Effector memory CD4-positive, alpha-beta T cell (primary cell): ENCODE data around the gene ZC3H12A.
A peak's percentile ranks its signal among the peaks of the same experiment; 100 is the strongest.

Experiments
- DNase-seq, 3 donors: peaks; one replicate each; pipeline ENCODE4 v3.0.0-alpha.2; 2020
- H3K27ac ChIP-seq: 2 replicates; pipeline ENCODE4 v1.7.0; 2013; ENCODE audit warnings: mild to moderate bottlenecking, low read length, moderate library complexity; ENCODE audit not compliant: insufficient read depth, poor library complexity, severe bottlenecking
- H3K27me3 ChIP-seq: replicated peaks from 2 replicates; pipeline ENCODE4 v1.7.0; 2013; ENCODE audit warnings: mild to moderate bottlenecking, low read length; ENCODE audit not compliant: insufficient read depth, control insufficient read depth, poor library complexity, severe bottlenecking
- H3K36me3 ChIP-seq: 2 replicates; pipeline ENCODE4 v1.7.0; 2013; ENCODE audit warnings: mild to moderate bottlenecking, low read length, moderate library complexity; ENCODE audit not compliant: control insufficient read depth, insufficient read depth
- H3K4me1 ChIP-seq: 2 replicates; pipeline ENCODE4 v1.7.0; 2013; ENCODE audit warnings: low read length, mild to moderate bottlenecking; ENCODE audit not compliant: control insufficient read depth, insufficient read depth, poor library complexity, severe bottlenecking
- H3K4me3 ChIP-seq: 2 replicates; pipeline ENCODE4 v1.7.0; 2013; ENCODE audit warnings: low read length, low read depth, mild to moderate bottlenecking; ENCODE audit not compliant: insufficient read depth, poor library complexity, severe bottlenecking
- H3K9me3 ChIP-seq: 2 replicates; pipeline ENCODE4 v1.7.0; 2013; ENCODE audit warnings: mild to moderate bottlenecking, low read length, moderate library complexity; ENCODE audit not compliant: control insufficient read depth

Gene ZC3H12A

GRCh38 chr1:37477946-37478345, 3.6 kb downstream of the ZC3H12A start:
- Histone ChIP-seq H3K27me3 (no peaks in the 10 kb centered on the region), H3K27ac (peak overlapping the region; percentile 99), H3K9me3 (no peaks in the 10 kb centered on the region), H3K4me1 (peaks cover 45% of the 10 kb centered on the region), H3K4me3 (peak overlapping the region; percentile 98), H3K36me3 (peaks cover 47% of the 10 kb centered on the region)
- no peak for DNase-seq

GRCh38 chr1:37478451-37478881, 4.1 kb downstream of the ZC3H12A start:
- peak in 2 of 3 donors; percentile 54 to 57 for DNase-seq
- H3K36me3 ChIP-seq, result peaks cover 52% of the 10 kb centered on the region
- H3K4me3 ChIP-seq, result peak overlapping the region; percentile 98
- H3K27ac ChIP-seq, result peak overlapping the region; percentile 99
- no peaks in the 10 kb centered on the region for H3K27me3 ChIP-seq
- H3K4me1 ChIP-seq, result peaks cover 41% of the 10 kb centered on the region
- H3K9me3 ChIP-seq, result no peaks in the 10 kb centered on the region

GRCh38 chr1:37478890-37479254, 4.5 kb downstream of the ZC3H12A start:
- Histone ChIP-seq H3K4me1 (peaks cover 37% of the 10 kb centered on the region), H3K27ac (peak overlapping the region; percentile 99), H3K9me3 (no peaks in the 10 kb centered on the region), H3K36me3 (peaks cover 56% of the 10 kb centered on the region), H3K4me3 (peak overlapping the region; percentile 98), H3K27me3 (no peaks in the 10 kb centered on the region)
- peak in 2 of 3 donors; percentile 31 to 43 for DNase-seq

- H3K4me1 ChIP-seq, result peaks cover 34% of the 10 kb centered on the region
- peaks cover 62% of the 10 kb centered on the region for H3K36me3 ChIP-seq
- peak overlapping the region; percentile 99 for H3K27ac ChIP-seq
- peak; percentile 80 to 88 (median 86) for DNase-seq
- peak overlapping the region; percentile 98 for H3K4me3 ChIP-seq
- H3K9me3 ChIP-seq, result no peaks in the 10 kb centered on the region
- H3K27me3 ChIP-seq, result no peaks in the 10 kb centered on the region
These were observed 5.1 kb downstream of the ZC3H12A start for GRCh38 chr1:37479255-37480124.

GRCh38 chr1:37480125-37480466, 5.7 kb downstream of the ZC3H12A start:
- peak overlapping the region; percentile 99 for H3K27ac ChIP-seq
- DNase-seq, result no peak
- peaks cover 67% of the 10 kb centered on the region for H3K36me3 ChIP-seq
- H3K4me3 ChIP-seq, result peak overlapping the region; percentile 98
- H3K9me3 ChIP-seq, result no peaks in the 10 kb centered on the region
- H3K4me1 ChIP-seq, result peaks cover 34% of the 10 kb centered on the region
- no peaks in the 10 kb centered on the region for H3K27me3 ChIP-seq

- Histone ChIP-seq H3K36me3 (peaks cover 63% of the 10 kb centered on the region), H3K9me3 (no peaks in the 10 kb centered on the region), H3K4me3 (no peak overlapping the region), H3K4me1 (peaks cover 34% of the 10 kb centered on the region), H3K27ac (peak overlapping the region; percentile 99), H3K27me3 (no peaks in the 10 kb centered on the region)
- DNase-seq, result no peak
These were observed 6.4 kb downstream of the ZC3H12A start for GRCh38 chr1:37480581-37481288.

- Histone ChIP-seq H3K9me3 (no peaks in the 10 kb centered on the region), H3K27ac (peak overlapping the region; percentile 99), H3K27me3 (no peaks in the 10 kb centered on the region), H3K4me3 (no peak overlapping the region), H3K36me3 (peaks cover 59% of the 10 kb centered on the region), H3K4me1 (peaks cover 34% of the 10 kb centered on the region)
- no peak for DNase-seq
These were observed 7.1 kb downstream of the ZC3H12A start for GRCh38 chr1:37481289-37482003.

- H3K27me3 ChIP-seq, result no peaks in the 10 kb centered on the region
- peaks cover 40% of the 10 kb centered on the region for H3K4me1 ChIP-seq
- H3K4me3 ChIP-seq, result no peak overlapping the region
- H3K27ac ChIP-seq, result peak overlapping the region; percentile 99
- no peaks in the 10 kb centered on the region for H3K9me3 ChIP-seq
- H3K36me3 ChIP-seq, result peaks cover 59% of the 10 kb centered on the region
- DNase-seq, result no peak
These were observed 7.8 kb downstream of the ZC3H12A start for GRCh38 chr1:37482004-37482785.
